NCI-H2196 treated with DMSO at 0.1 percent for 48 hours (cell line): ENCODE measurements around the gene KDM4B.

Experiments
- DNase-seq: peaks from one replicate; lab custom pipeline; 2025; ENCODE audit not compliant: unreplicated experiment; lab: John Stamatoyannopoulos, UW

The KDM4B gene

GRCh38 chr19:4984438-4984990 is 15.6 kb downstream of the KDM4B start:
- no peak for DNase-seq

- no peak for DNase-seq
Observed at GRCh38 chr19:4985551-4985991, 16.7 kb downstream of the KDM4B start.

GRCh38 chr19:4986056-4986455 is 17.1 kb downstream of the KDM4B start:
- DNase-seq: no peak

GRCh38 chr19:4986471-4986891 is 17.6 kb downstream of the KDM4B start:
- no peak for DNase-seq

DNA sequence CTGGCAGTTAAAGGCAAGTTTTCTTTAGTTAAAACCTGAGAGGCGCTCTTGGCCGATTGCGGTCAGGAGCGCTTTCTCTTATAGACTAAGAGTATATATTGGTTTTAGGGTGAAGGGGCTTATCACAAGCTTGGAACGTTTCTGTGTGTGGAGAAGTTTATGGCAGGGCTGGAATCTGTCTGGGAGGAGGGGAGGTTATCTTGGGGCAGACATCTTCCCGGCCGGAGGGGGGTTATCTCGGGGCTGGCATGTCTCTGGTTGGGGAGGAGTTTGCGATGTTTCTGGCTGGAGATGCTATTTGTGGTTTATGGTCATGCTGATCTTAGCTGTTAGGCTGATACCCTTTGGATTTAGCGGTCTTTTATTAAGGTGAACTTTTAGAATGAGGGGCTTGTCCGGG is 18.3 kb downstream of the KDM4B start:
- no peak for DNase-seq

DNA sequence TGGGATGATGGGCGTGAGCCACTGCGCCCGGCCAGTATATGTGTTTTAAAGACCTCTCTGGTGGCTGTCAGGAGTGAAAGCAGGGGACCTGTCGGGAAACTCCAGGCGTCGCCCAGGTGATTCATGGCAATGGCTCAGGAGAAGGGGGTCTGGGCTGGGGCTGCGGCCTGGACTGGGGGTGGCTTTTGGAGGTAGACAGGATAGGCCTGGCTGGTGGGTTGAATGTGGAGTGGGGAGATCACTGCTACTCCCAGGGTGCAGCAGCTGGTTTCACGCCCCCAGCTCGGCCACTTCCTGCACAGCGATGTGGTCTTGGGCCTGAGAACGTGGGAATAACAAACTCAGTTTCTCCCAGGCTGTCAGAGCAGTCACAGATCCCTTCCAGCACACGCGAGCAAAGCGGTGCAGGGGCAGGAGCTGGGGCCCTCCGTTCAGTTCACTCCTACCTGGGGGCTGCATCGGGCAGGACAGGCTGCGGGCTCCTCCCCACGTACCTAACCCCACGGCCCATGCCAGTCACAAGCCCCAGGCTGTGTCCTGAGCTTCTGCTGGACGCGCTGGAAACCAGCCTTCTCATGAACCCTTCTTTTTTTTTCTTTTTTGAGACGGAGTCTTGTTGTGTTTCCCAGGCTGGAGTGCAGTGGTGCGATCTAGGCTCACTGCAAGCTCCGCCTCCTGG is 18.9 kb downstream of the KDM4B start:
- no peak for DNase-seq

DNA sequence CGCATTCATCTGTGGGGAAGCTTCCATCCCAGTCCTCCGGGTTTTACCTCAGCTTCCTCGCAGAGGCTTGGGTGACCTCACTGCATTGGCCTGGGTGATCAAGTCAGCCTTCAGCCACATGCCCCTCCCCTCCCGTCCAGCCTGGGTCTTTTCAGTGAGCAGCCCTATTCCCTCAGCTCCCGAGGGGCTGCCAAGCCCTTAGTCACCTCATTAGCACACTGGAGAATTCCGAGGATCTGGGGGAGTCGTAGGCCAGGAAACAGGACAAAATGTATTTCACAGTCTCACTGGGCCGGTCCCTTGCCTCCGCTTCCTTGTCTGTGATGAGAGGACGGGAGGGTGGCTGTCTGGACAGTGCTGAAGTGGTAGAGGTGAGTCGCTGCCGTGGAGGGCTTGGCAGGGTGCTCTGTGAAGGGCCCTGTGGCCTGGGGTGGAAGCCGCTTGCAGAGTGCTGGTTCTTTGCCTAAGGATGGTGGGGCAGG is 19.9 kb downstream of the KDM4B start:
- DNase-seq: no peak

GRCh38 chr19:4990306-4990705 is 21.4 kb downstream of the KDM4B start:
- no peak for DNase-seq

GRCh38 chr19:4991538-4991937 is 22.6 kb downstream of the KDM4B start:
- no peak for DNase-seq

GRCh38 chr19:4991996-4992698 is 23.2 kb downstream of the KDM4B start:
- no peak for DNase-seq

GRCh38 chr19:4993683-4994082 is 24.8 kb downstream of the KDM4B start:
- no peak for DNase-seq

GRCh38 chr19:4996701-4997100 is 27.8 kb downstream of the KDM4B start:
- no peak for DNase-seq

DNA sequence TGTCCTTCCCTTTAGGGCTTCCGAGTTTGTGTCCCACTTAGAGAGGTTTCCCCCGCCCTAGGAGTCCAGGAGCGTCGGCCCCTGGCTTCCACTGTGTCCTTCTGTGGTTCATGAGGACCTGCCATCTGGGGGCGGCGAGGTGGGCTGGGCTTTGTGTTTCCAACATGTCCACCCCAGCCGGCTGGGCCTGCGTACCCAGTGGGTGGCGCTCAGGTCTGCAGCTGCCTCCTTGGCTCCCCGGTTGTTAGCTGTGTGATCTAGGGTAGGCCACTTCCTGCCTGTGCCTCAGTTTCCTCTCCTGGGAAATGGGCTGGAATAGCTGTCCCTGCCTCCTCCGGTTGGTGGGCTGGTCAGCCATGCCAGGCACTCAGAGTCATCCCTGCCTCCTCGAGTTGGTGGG is 28.4 kb downstream of the KDM4B start:
- DNase-seq: no peak

- DNase-seq: no peak
Observed at GRCh38 chr19:5000120-5000611, 31.3 kb downstream of the KDM4B start.

- DNase-seq: no peak
Observed at GRCh38 chr19:5001615-5002014, 32.7 kb downstream of the KDM4B start.

DNA sequence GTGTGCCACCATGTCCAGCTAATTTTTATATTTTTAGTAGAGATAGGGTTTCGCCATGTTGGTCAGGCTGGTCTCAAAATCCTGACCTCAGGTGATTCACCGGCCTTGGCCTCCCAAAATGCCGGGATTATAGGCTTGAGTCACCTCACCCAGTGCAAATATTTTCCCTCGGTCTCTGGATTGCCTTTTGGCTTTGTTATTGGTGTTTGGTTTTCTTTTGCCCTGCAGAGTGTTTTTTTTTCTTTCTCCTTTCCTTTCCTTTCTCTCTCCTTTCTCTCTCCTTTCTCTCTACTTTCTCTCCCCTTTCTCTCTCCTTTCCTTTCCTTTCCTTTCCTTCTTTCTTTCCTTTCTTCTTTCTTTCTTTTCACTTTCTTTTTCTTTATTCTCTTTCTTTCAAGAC is 33.2 kb downstream of the KDM4B start:
- DNase-seq: no peak

GRCh38 chr19:5003781-5004180 is 34.9 kb downstream of the KDM4B start:
- no peak for DNase-seq

DNA sequence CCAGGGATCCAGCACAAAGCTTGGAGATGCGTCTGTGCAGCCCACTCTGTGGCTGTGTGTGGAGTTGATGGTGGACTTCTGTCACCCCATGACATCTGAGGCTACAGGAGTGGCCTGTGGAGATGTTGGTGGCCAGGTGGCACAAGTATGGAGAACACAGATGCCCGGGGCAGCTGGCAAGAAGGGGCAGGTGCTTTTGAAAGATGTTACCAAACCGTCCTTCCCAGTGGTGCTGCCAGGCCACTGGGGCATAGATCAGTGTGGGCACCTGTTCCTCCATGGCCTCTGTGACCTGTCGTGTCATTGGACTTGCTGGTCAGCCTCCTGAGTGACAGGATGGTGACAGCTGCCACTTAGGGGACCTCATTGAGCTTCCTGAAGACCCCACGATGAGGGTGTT is 36.2 kb downstream of the KDM4B start:
- no peak for DNase-seq

- no peak for DNase-seq
Observed at GRCh38 chr19:5006201-5006600, 37.3 kb downstream of the KDM4B start.

GRCh38 chr19:5006821-5007220 is 37.9 kb downstream of the KDM4B start:
- DNase-seq: no peak

GRCh38 chr19:5011476-5012238 is 42.7 kb downstream of the KDM4B start:
- no peak for DNase-seq
